HepG2 (cell line): Measurements from ENCODE around the gene AGAP1. TPM values are rescaled to one million over a fixed set of nuclear protein-coding genes. Genes with fewer than 3 reads are reported as not detected.
A peak's percentile ranks its signal among the peaks of the same experiment; 100 is the strongest.

Source experiments
- BRD4 ChIP-seq: sonication (generic); formaldehyde crosslinking; IDR thresholded peaks from 2 replicates; pipeline ENCODE4 v1.4.0; 2020; ENCODE audit warnings: missing genetic modification reagents
- ERF ChIP-seq: IDR thresholded peaks from 2 replicates; pipeline ENCODE4 v1.6.1; 2018; ENCODE audit warnings: missing biosample characterization, missing genetic modification reagents
- FOXA3 ChIP-seq: IDR thresholded peaks from 2 replicates; pipeline ENCODE4 v1.6.1; 2016; ENCODE audit warnings: missing genetic modification reagents, missing compliant biosample characterization
- FOXK1 ChIP-seq: sonication (generic); formaldehyde crosslinking; IDR thresholded peaks from 2 replicates; pipeline ENCODE4 v1.4.0; 2020; ENCODE audit warnings: low read depth, missing genetic modification reagents, borderline replicate concordance
- HDAC2 ChIP-seq: sonication (generic); formaldehyde crosslinking; IDR thresholded peaks from 2 replicates; pipeline ENCODE4 v1.4.0; 2020; ENCODE audit warnings: missing genetic modification reagents
- KAT2B ChIP-seq: fragments of 150-350 bp; IDR thresholded peaks from 2 replicates; pipeline ENCODE4 v1.6.1; 2014; ENCODE audit warnings: low read depth, low read length, borderline replicate concordance
- KAT8 ChIP-seq: IDR thresholded peaks from 2 replicates; pipeline ENCODE4 v1.6.1; 2016; ENCODE audit warnings: missing genetic modification reagents, missing compliant biosample characterization
- MAF1 ChIP-seq: sonication (generic); formaldehyde crosslinking; IDR thresholded peaks from 2 replicates; pipeline ENCODE4 v1.5.0; 2020; ENCODE audit warnings: missing genetic modification reagents, borderline replicate concordance
- RELA ChIP-seq: sonication (generic); formaldehyde crosslinking; IDR thresholded peaks from 2 replicates; pipeline ENCODE4 v1.4.0; 2020; ENCODE audit warnings: missing genetic modification reagents
- SALL1 ChIP-seq: sonication (generic); formaldehyde crosslinking; IDR thresholded peaks from 2 replicates; pipeline ENCODE4 v1.8.0; 2022; ENCODE audit warnings: mild to moderate bottlenecking, missing genetic modification reagents
- SAP130 ChIP-seq: IDR thresholded peaks from 2 replicates; pipeline ENCODE4 v1.6.1; 2016; ENCODE audit warnings: low read depth
- SOX6 ChIP-seq, 2 experiments: fragments of 450-650 bp in 1 of 2; sonication (generic) in 1 of 2; formaldehyde crosslinking in 1 of 2; IDR thresholded peaks; 2 replicates each; pipeline versions ENCODE4 v1.4.0 to v1.6.1; 2017 to 2020; ENCODE audit warnings: antibody characterized with exemption in 1 of 2, mild to moderate bottlenecking in 1 of 2, missing genetic modification reagents in 1 of 2
- ZMYM2 ChIP-seq: sonication (generic); formaldehyde crosslinking; IDR thresholded peaks from 2 replicates; pipeline ENCODE4 v1.8.0; 2022; ENCODE audit warnings: mild to moderate bottlenecking, missing genetic modification reagents
- ZNF136 ChIP-seq: sonication (generic); formaldehyde crosslinking; IDR thresholded peaks from 2 replicates; pipeline ENCODE4 v1.8.1; 2022; ENCODE audit warnings: low read depth, mild to moderate bottlenecking, moderate library complexity, missing genetic modification reagents
- ZNF737 ChIP-seq: sonication (generic); formaldehyde crosslinking; IDR thresholded peaks from 2 replicates; pipeline ENCODE4 v1.5.0; 2020; ENCODE audit warnings: missing genetic modification reagents, mild to moderate bottlenecking, borderline replicate concordance
- ZNF772 ChIP-seq: sonication (generic); formaldehyde crosslinking; IDR thresholded peaks from 2 replicates; pipeline ENCODE4 v1.5.0; 2020; ENCODE audit warnings: mild to moderate bottlenecking, missing genetic modification reagents
- ZNF839 ChIP-seq: sonication (generic); formaldehyde crosslinking; IDR thresholded peaks from 2 replicates; pipeline ENCODE4 v1.4.0; 2020; ENCODE audit warnings: missing genetic modification reagents, mild to moderate bottlenecking, borderline replicate concordance
- polyA plus RNA-seq, 8 experiments: library from polyadenylated mRNA; depleted of rRNA in 3 of 8; stranded (reverse) in 7 of 8; unstranded in 1 of 8; fragments of >200 nt; fragmentation: Illumina TruSeq in 4 of 8; extraction: Trizol in 4 of 8; gene quantifications; 2 replicates each; pipeline versions ENCODE4 v1.2.1 to v1.2.3, GENCODE V29; 2011 to 2016; ENCODE audit warnings: low read depth in 4 of 8, missing spikeins in 1 of 8, mixed read lengths in 1 of 8; ENCODE audit not compliant: insufficient read depth in 1 of 8
- total RNA-seq, 5 experiments: library from RNA; depleted of rRNA; stranded (reverse); fragments of >200 nt; fragmentation: Illumina TruSeq; extraction: Trizol; gene quantifications; 2 replicates each; pipeline ENCODE4 v1.2.3, GENCODE V29; 2016; ENCODE audit warnings: low read depth in 1 of 5
- TF ChIP-seq, protein P1 (sequence below): sonication (generic); formaldehyde crosslinking; conservative IDR thresholded peaks from 2 replicates; pipeline ENCODE4 v1.4.0; 2020; ENCODE audit warnings: missing genetic modification reagents
- TF ChIP-seq, protein P2 (sequence below), 2 experiments: fragments of 450-650 bp in 1 of 2; sonication (generic) in 1 of 2; formaldehyde crosslinking; IDR thresholded peaks; 2 replicates each; pipeline versions ENCODE4 v1.5.0 to v1.8.0; 2020 to 2022; ENCODE audit warnings: mild to moderate bottlenecking in 1 of 2, missing genetic modification reagents in 1 of 2
- TF ChIP-seq, protein P3 (sequence below): sonication (generic); formaldehyde crosslinking; IDR thresholded peaks from 2 replicates; pipeline ENCODE4 v1.4.0; 2020; ENCODE audit warnings: missing genetic modification reagents
- TF ChIP-seq, protein P4 (sequence below): IDR thresholded peaks from 2 replicates; pipeline ENCODE4 v1.6.1; 2016; ENCODE audit warnings: low read depth

AGAP1 gene
- total and polyA plus RNA-seq, 2 of the 13 experiments (the other 11 are each of a cell fraction or from before 2014, with no cell fraction given), result 21.2 to 32.7 TPM

DNA sequence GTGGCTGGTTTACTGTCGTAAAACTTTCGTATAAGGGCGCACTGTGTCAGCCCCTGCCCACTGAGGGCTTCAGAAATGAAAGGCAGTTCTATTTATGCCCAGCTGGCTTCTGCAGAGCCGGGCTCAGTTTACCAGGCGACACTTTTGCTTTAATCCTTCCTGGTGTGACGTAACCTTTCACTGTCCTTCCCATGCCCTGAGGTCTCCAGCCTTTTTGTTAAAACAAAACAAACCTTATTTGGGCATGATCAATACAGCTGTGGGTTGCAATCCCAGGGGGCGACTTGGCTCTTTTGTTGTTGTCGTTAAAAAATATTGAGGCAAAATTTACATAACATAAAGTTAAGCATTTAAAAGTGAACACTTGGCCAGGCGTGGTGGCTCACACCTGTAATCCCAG, 85.3 kb downstream of the AGAP1 start (continued):
- TF ChIP-seq ZNF772 (CRISPR knock-in tag) (peak; percentile 21; the same call in 1 of the 2 replicates), SOX6 (IDR thresholded peaks at IDR 0.05) (no peak), SOX6 (CRISPR knock-in tag; IDR thresholded peaks at IDR 0.05) (peak; percentile 91), ZNF737 (CRISPR knock-in tag) (no peak), KAT2B (no peak), ERF (CRISPR knock-in tag) (no peak), SAP130 (CRISPR knock-in tag) (peak; percentile 41), HDAC2 (CRISPR knock-in tag) (0 out of 2 replicates have a peak, but pooled peaks have one; percentile 32), RELA (CRISPR knock-in tag) (no peak), SALL1 (CRISPR knock-in tag) (peak; percentile 82), MAF1 (CRISPR knock-in tag) (no peak), ZNF136 (CRISPR knock-in tag) (no peak), ZMYM2 (CRISPR knock-in tag) (no peak), ZNF839 (no peak), BRD4 (no peak), KAT8 (CRISPR knock-in tag) (peak; percentile 13; the same call in 1 of the 2 replicates), FOXA3 (peak; percentile 39; the same call in 1 of the 2 replicates), FOXK1 (CRISPR knock-in tag) (peak; percentile 37; the same call in 1 of the 2 replicates)
- TF ChIP-seq, protein P1, sequence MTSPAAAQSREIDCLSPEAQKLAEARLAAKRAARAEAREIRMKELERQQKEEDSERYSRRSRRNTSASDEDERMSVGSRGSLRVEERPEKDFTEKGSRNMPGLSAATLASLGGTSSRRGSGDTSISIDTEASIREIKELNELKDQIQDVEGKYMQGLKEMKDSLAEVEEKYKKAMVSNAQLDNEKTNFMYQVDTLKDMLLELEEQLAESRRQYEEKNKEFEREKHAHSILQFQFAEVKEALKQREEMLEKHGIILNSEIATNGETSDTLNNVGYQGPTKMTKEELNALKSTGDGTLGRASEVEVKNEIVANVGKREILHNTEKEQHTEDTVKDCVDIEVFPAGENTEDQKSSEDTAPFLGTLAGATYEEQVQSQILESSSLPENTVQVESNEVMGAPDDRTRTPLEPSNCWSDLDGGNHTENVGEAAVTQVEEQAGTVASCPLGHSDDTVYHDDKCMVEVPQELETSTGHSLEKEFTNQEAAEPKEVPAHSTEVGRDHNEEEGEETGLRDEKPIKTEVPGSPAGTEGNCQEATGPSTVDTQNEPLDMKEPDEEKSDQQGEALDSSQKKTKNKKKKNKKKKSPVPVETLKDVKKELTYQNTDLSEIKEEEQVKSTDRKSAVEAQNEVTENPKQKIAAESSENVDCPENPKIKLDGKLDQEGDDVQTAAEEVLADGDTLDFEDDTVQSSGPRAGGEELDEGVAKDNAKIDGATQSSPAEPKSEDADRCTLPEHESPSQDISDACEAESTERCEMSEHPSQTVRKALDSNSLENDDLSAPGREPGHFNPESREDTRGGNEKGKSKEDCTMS (CRISPR knock-in tag), result no peak
- TF ChIP-seq, protein P2, sequence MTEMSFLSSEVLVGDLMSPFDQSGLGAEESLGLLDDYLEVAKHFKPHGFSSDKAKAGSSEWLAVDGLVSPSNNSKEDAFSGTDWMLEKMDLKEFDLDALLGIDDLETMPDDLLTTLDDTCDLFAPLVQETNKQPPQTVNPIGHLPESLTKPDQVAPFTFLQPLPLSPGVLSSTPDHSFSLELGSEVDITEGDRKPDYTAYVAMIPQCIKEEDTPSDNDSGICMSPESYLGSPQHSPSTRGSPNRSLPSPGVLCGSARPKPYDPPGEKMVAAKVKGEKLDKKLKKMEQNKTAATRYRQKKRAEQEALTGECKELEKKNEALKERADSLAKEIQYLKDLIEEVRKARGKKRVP (CRISPR knock-in tag; IDR thresholded peaks at IDR 0.05), result 0 out of 4 replicates have a peak, but pooled peaks of 1 of the 2 experiments have one; percentile 20
- TF ChIP-seq, protein P3, sequence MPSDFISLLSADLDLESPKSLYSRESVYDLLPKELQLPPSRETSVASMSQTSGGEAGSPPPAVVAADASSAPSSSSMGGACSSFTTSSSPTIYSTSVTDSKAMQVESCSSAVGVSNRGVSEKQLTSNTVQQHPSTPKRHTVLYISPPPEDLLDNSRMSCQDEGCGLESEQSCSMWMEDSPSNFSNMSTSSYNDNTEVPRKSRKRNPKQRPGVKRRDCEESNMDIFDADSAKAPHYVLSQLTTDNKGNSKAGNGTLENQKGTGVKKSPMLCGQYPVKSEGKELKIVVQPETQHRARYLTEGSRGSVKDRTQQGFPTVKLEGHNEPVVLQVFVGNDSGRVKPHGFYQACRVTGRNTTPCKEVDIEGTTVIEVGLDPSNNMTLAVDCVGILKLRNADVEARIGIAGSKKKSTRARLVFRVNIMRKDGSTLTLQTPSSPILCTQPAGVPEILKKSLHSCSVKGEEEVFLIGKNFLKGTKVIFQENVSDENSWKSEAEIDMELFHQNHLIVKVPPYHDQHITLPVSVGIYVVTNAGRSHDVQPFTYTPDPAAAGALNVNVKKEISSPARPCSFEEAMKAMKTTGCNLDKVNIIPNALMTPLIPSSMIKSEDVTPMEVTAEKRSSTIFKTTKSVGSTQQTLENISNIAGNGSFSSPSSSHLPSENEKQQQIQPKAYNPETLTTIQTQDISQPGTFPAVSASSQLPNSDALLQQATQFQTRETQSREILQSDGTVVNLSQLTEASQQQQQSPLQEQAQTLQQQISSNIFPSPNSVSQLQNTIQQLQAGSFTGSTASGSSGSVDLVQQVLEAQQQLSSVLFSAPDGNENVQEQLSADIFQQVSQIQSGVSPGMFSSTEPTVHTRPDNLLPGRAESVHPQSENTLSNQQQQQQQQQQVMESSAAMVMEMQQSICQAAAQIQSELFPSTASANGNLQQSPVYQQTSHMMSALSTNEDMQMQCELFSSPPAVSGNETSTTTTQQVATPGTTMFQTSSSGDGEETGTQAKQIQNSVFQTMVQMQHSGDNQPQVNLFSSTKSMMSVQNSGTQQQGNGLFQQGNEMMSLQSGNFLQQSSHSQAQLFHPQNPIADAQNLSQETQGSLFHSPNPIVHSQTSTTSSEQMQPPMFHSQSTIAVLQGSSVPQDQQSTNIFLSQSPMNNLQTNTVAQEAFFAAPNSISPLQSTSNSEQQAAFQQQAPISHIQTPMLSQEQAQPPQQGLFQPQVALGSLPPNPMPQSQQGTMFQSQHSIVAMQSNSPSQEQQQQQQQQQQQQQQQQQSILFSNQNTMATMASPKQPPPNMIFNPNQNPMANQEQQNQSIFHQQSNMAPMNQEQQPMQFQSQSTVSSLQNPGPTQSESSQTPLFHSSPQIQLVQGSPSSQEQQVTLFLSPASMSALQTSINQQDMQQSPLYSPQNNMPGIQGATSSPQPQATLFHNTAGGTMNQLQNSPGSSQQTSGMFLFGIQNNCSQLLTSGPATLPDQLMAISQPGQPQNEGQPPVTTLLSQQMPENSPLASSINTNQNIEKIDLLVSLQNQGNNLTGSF, result no peak
- TF ChIP-seq, protein P4, sequence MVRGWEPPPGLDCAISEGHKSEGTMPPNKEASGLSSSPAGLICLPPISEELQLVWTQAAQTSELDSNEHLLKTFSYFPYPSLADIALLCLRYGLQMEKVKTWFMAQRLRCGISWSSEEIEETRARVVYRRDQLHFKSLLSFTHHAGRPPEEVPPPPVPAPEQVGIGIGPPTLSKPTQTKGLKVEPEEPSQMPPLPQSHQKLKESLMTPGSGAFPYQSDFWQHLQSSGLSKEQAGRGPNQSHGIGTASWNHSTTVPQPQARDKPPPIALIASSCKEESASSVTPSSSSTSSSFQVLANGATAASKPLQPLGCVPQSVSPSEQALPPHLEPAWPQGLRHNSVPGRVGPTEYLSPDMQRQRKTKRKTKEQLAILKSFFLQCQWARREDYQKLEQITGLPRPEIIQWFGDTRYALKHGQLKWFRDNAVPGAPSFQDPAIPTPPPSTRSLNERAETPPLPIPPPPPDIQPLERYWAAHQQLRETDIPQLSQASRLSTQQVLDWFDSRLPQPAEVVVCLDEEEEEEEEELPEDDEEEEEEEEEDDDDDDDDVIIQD, result 0 out of 2 replicates have a peak, but pooled peaks have one; percentile 31
